GM21423 (cell line): Measurements from ENCODE around the gene SESN2.
"Not testable (repeated sequence)": the region's sequence is repeated elsewhere in the genome, so short reads cannot be mapped to it uniquely, and the experiment has no call there.

Experiments used
- ATAC-seq: cut with Tn5 transposase; IDR thresholded peaks from one replicate; pipeline ENCODE4 v1.9.1; 2021; ENCODE audit warnings: mild to moderate bottlenecking, moderate library complexity; ENCODE audit not compliant: unreplicated experiment

Gene SESN2

DNA sequence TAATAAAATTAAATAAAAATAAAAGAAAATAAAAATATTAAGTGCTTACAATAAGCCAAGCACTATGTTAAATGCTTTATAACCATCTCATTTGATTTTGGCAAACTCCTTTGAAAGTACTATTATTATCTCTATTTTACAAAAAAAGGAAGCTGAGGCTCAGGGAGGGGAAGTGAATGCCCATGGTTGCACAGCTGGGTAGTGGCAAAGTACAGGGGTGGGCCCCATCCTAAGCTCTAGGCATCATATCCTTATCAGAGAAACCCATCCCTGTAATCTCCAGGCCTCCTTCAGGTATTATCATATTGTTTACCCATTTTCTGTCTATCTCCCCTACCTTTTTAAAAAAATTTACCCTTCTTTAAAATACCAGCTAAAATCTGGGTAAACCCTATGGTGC is 67.2 kb downstream of the SESN2 start:
- no peak for ATAC-seq

DNA sequence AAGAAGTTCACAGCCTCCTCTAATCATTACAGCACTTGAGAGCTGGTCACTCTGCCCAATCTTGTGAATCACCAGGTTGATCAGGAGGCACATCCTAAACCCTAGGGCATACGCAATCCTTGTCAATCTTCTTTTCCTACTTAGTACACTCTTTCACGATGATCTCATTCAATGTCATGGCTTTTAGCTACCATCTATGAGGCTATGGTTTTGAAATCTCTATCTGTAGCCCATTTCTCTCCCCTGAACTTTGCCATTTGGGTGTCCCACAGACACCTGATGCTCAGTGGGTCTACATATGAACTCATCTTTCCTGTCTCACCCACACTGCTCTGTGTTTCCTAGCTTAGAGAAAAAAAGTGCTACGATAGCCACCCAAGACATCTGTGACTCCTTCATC is 67.7 kb downstream of the SESN2 start:
- no peak for ATAC-seq

DNA sequence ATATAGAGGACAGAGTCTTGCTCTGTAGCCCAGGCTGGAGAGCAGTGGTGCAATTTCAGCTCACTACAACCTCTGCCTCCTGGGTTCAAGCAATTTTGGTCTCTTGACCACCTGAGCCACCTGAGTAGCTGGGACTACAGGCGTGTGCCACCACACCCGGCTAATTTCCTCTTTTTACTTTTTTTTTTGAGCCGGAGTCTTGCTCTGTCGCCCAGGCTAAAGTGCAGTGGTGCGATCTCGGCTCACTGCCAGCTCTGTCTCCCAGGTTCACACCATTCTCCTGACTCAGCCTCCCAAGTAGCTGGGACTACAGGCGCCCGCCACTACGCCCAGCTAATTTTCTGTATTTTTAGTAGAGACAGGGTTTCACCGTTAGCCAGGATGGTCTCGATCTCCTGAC is 68.1 kb downstream of the SESN2 start:
- ATAC-seq = not testable (repeated sequence)

GRCh38 chr1:28328228-28328648 is 68.9 kb downstream of the SESN2 start:
- ATAC-seq = no peak

DNA sequence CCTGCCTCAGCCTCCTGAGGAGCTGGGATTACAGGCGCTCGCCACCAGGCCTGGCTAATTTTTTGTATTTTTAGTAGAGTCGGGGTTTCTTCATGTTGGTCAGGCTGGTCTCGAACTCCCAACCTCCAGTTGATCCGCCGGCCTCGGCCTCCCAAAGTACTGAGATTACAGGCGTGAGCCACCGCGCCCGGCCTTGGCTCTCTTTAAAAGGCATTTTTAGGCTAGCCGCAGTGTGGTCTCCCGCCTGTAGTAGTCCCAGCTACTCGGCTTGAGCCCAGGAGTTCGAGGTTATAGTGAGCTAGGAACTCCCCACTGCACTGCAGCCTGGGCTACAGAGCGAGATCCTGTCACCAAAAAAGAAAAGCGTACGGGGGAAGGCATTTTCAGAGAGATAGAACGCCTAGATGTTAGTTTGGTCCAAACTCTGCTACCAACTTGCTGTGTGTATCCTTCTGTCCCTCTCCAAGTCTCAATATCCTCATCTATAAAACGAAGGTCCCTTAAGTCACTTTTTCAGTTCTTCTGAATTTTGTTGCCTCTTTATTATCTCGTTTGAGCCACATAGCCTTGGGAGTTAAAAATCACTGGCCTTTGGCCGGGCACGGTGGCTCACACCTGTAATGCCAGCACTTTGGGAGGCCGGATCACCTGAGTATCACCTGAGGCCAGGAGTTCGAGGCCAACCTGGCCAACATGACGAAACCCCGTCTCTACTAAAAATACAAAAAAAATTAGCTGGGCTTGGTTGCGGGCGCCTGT is 70.3 kb downstream of the SESN2 start:
- ATAC-seq = no peak
